Hepatocyte (in vitro differentiated cells): ENCODE results near the gene DIAPH3. TPM values are rescaled to one million over a fixed set of nuclear protein-coding genes. Genes with fewer than 3 reads are reported as not detected.

Experiments
- DNase-seq: peaks from one replicate; pipeline ENCODE4 v3.0.0-alpha.2; 2016; ENCODE audit warnings: low spot score
- H2AFZ ChIP-seq: fragments of 200-600 bp; sonication (generic); 2 replicates; pipeline ENCODE4 v1.6.0; 2016; ENCODE audit warnings: antibody characterized with exemption, mild to moderate bottlenecking
- H3K27ac ChIP-seq: fragments of 200-600 bp; sonication (generic); 2 replicates; pipeline ENCODE4 v1.5.1; 2016; ENCODE audit warnings: mild to moderate bottlenecking
- H3K27me3 ChIP-seq: fragments of 200-600 bp; sonication (generic); 2 replicates; pipeline ENCODE4 v1.6.1; 2016
- H3K36me3 ChIP-seq: fragments of 200-600 bp; sonication (generic); replicated peaks from 2 replicates; pipeline ENCODE4 v1.5.1; 2016; ENCODE audit warnings: low read depth; ENCODE audit not compliant: insufficient read depth
- H3K4me1 ChIP-seq: fragments of 200-600 bp; sonication (generic); 2 replicates; pipeline ENCODE4 v1.5.1; 2016; ENCODE audit warnings: mild to moderate bottlenecking, moderate library complexity; ENCODE audit not compliant: insufficient read depth
- H3K4me2 ChIP-seq: fragments of 200-600 bp; sonication (generic); 2 replicates; pipeline ENCODE4 v1.6.0; 2016
- H3K4me3 ChIP-seq: fragments of 200-600 bp; sonication (generic); 2 replicates; pipeline ENCODE4 v1.5.1; 2016; ENCODE audit warnings: mild to moderate bottlenecking
- H3K79me2 ChIP-seq: fragments of 200-600 bp; sonication (generic); 2 replicates; pipeline ENCODE4 v1.6.0; 2017; ENCODE audit warnings: mild to moderate bottlenecking
- H3K9me2 ChIP-seq: fragments of 200-600 bp; sonication (generic); replicated peaks from 2 replicates; pipeline ENCODE4 v1.6.0; 2017; ENCODE audit warnings: mild to moderate bottlenecking; ENCODE audit not compliant: insufficient read depth
- H3K9me3 ChIP-seq: fragments of 200-600 bp; sonication (generic); 2 replicates; pipeline ENCODE4 v1.5.1; 2016; ENCODE audit warnings: low read depth, mild to moderate bottlenecking
- H4K20me1 ChIP-seq: fragments of 200-600 bp; sonication (generic); 2 replicates; pipeline ENCODE4 v1.6.0; 2016; ENCODE audit warnings: mild to moderate bottlenecking; ENCODE audit not compliant: insufficient read depth, poor library complexity, severe bottlenecking
- CTCF ChIP-seq: fragments of 200-600 bp; sonication (generic); IDR thresholded peaks from 2 replicates; pipeline ENCODE4 v1.5.1; 2016; ENCODE audit warnings: antibody characterized with exemption, mild to moderate bottlenecking; ENCODE audit not compliant: poor library complexity
- EZH2 ChIP-seq: fragments of 200-600 bp; sonication (generic); IDR thresholded peaks from 2 replicates; pipeline ENCODE4 v1.6.1; 2016; ENCODE audit warnings: antibody characterized with exemption, mild to moderate bottlenecking, borderline replicate concordance
- EZH2phosphoT487 ChIP-seq: fragments of 200-600 bp; sonication (generic); IDR thresholded peaks from one replicate; pipeline ENCODE4 v1.6.1; 2018; ENCODE audit warnings: antibody characterized with exemption, mild to moderate bottlenecking, low read depth, moderate library complexity; ENCODE audit not compliant: unreplicated experiment, severe bottlenecking
- WGBS: methylation state at CpG from one replicate; pipeline ENCODE4 v1.1.6; 2016; ENCODE audit warnings: low lambda C conversion rate; ENCODE audit errors: missing lambda C conversion rate; 5-methylcytosine and 5-hydroxymethylcytosine counted together
- polyA plus RNA-seq: library from polyadenylated mRNA; unstranded; fragments of >200 nt; fragmentation: Nextera tagmentation; extraction: Ambion mirVana; gene quantifications from 2 replicates; pipeline ENCODE4 v1.2.1, GENCODE V29; 2016
- total RNA-seq: library from RNA; depleted of rRNA; stranded (reverse); fragments of >200 nt; gene quantifications from 2 replicates; pipeline ENCODE4 v1.2.3, GENCODE V29; 2014

DIAPH3 gene
- total and polyA plus RNA-seq, 2 experiments from 2014 or later: 4.7 to 7.9 TPM

GRCh38 chr13:60120617-60121336 is 43.0 kb downstream of the DIAPH3 start:
- H3K4me2 ChIP-seq: no peak overlapping the region
- no peak overlapping the region for H3K4me3 ChIP-seq
- H3K79me2 ChIP-seq: no peaks in the 10 kb centered on the region
- H3K9me2 ChIP-seq: no peaks in the 10 kb centered on the region
- no peaks in the 10 kb centered on the region for H3K36me3 ChIP-seq
- WGBS: 97% methylated on average over 6 of the region's 6 CpGs
- H3K27ac ChIP-seq: no peak overlapping the region
- DNase-seq: no peak
- no peak overlapping the region for H2AFZ ChIP-seq
- no peak for TF ChIP-seq EZH2
- H3K9me3 ChIP-seq: no peaks in the 10 kb centered on the region
- H3K27me3 ChIP-seq: no peaks in the 10 kb centered on the region
- H3K4me1 ChIP-seq: no peaks in the 10 kb centered on the region
- H4K20me1 ChIP-seq: no peaks in the 10 kb centered on the region

GRCh38 chr13:60118696-60119400 is 44.9 kb downstream of the DIAPH3 start:
- Histone ChIP-seq H4K20me1 (no peaks in the 10 kb centered on the region), H3K27me3 (no peaks in the 10 kb centered on the region), H3K9me3 (no peaks in the 10 kb centered on the region), H3K79me2 (no peaks in the 10 kb centered on the region), H3K4me2 (no peak overlapping the region), H3K4me3 (no peak overlapping the region), H3K27ac (no peak overlapping the region), H3K9me2 (no peaks in the 10 kb centered on the region), H3K36me3 (no peaks in the 10 kb centered on the region), H3K4me1 (no peaks in the 10 kb centered on the region), H2AFZ (no peak overlapping the region)
- no peak for TF ChIP-seq EZH2
- TF ChIP-seq CTCF: no peak
- no peak for TF ChIP-seq EZH2phosphoT487
- WGBS: 91% methylated on average over 5 of the region's 5 CpGs
- no peak for DNase-seq

- H3K4me2 ChIP-seq: no peak overlapping the region
- no peak overlapping the region for H3K27ac ChIP-seq
- no peak overlapping the region for H2AFZ ChIP-seq
- H3K36me3 ChIP-seq: no peaks in the 10 kb centered on the region
- no peaks in the 10 kb centered on the region for H3K79me2 ChIP-seq
- no peaks in the 10 kb centered on the region for H4K20me1 ChIP-seq
- H3K27me3 ChIP-seq: no peaks in the 10 kb centered on the region
- TF ChIP-seq EZH2: no peak
- TF ChIP-seq EZH2phosphoT487: no peak
- no peak for TF ChIP-seq CTCF
- H3K9me2 ChIP-seq: no peaks in the 10 kb centered on the region
- WGBS: 100% methylated on average over 1 of the region's 1 CpG
- H3K9me3 ChIP-seq: no peaks in the 10 kb centered on the region
- no peak for DNase-seq
- no peak overlapping the region for H3K4me3 ChIP-seq
- H3K4me1 ChIP-seq: no peaks in the 10 kb centered on the region
Measured at GRCh38 chr13:60114499-60115028, 49.2 kb downstream of the DIAPH3 start.

- Histone ChIP-seq H3K79me2 (no peaks in the 10 kb centered on the region), H3K9me2 (no peaks in the 10 kb centered on the region), H3K27me3 (no peaks in the 10 kb centered on the region), H3K36me3 (no peaks in the 10 kb centered on the region), H3K27ac (no peak overlapping the region), H3K9me3 (no peaks in the 10 kb centered on the region), H3K4me1 (no peaks in the 10 kb centered on the region), H4K20me1 (no peaks in the 10 kb centered on the region), H2AFZ (no peak overlapping the region), H3K4me3 (no peak overlapping the region), H3K4me2 (no peak overlapping the region)
- no peak for DNase-seq
- TF ChIP-seq EZH2: no peak
- TF ChIP-seq CTCF: no peak
- no peak for TF ChIP-seq EZH2phosphoT487
- 100% methylated on average over 1 of the region's 1 CpG for WGBS
Measured at GRCh38 chr13:60112771-60113170, 51.0 kb downstream of the DIAPH3 start.
